Neural crest cell (in vitro differentiated cells): ENCODE measurements around the gene ANKDD1B. TPM values are rescaled to one million over a fixed set of nuclear protein-coding genes. Genes with fewer than 3 reads are reported as not detected.

Source experiments
- DNase-seq: peaks from one replicate; pipeline ENCODE4 v3.0.0; 2021; ENCODE audit warnings: low read depth, mixed read lengths, low spot score
- H3K27ac Mint-ChIP-seq: one replicate; pipeline ENCODE4 v1.8.0; 2021; ENCODE audit warnings: mild to moderate bottlenecking, mixed read lengths; ENCODE audit not compliant: unreplicated experiment
- H3K27me3 Mint-ChIP-seq: 2 replicates; pipeline ENCODE4 v1.8.0; 2021; ENCODE audit warnings: low read depth, mild to moderate bottlenecking, mixed read lengths
- H3K36me3 Mint-ChIP-seq: 2 replicates; pipeline ENCODE4 v1.8.0; 2021; ENCODE audit warnings: low read depth, mild to moderate bottlenecking, mixed read lengths
- H3K4me1 Mint-ChIP-seq: 2 replicates; pipeline ENCODE4 v1.8.0; 2021; ENCODE audit warnings: mixed read lengths
- H3K4me3 Mint-ChIP-seq: one replicate; pipeline ENCODE4 v1.8.0; 2021; ENCODE audit warnings: mild to moderate bottlenecking, mixed read lengths
- H3K9me3 Mint-ChIP-seq: 2 replicates; pipeline ENCODE4 v1.8.0; 2021; ENCODE audit warnings: mixed read lengths
- CTCF ChIP-seq: fragments of 200-600 bp; sonication (generic); conservative IDR thresholded peaks from 2 replicates; pipeline ENCODE4 v1.5.0; 2021; ENCODE audit warnings: antibody characterized with exemption, mild to moderate bottlenecking
- total RNA-seq: library from RNA; stranded (reverse); gene quantifications from 2 replicates; pipeline ENCODE4 v1.2.1, GENCODE V29; 2021

Gene ANKDD1B
- total RNA-seq, 1 donor from 2014 or later: 0.28 TPM

- no peaks in the 10 kb centered on the region for H3K36me3 Mint-ChIP-seq
- no peak for DNase-seq
- H3K4me1 Mint-ChIP-seq: no peaks in the 10 kb centered on the region
Measured at GRCh38 chr5:75675783-75676182, 64.5 kb downstream of the ANKDD1B start.

GRCh38 chr5:75677607-75678006 lies 66.4 kb downstream of the ANKDD1B start:
- Mint-ChIP-seq H3K36me3 (no peaks in the 10 kb centered on the region), H3K4me3 (no peak overlapping the region), H3K4me1 (no peaks in the 10 kb centered on the region), H3K27me3 (no peaks in the 10 kb centered on the region), H3K9me3 (no peaks in the 10 kb centered on the region), H3K27ac (no peak overlapping the region)
- no peak for TF ChIP-seq CTCF
- no peak for DNase-seq

More at GRCh38 chr5:75675783-75676182, 64.5 kb downstream of the ANKDD1B start:
- Mint-ChIP-seq H3K9me3 (no peaks in the 10 kb centered on the region), H3K27me3 (no peaks in the 10 kb centered on the region), H3K4me3 (no peak overlapping the region), H3K27ac (no peak overlapping the region)
- TF ChIP-seq CTCF: no peak

- Mint-ChIP-seq H3K9me3 (no peaks in the 10 kb centered on the region), H3K27ac (no peak overlapping the region), H3K36me3 (no peaks in the 10 kb centered on the region), H3K27me3 (no peaks in the 10 kb centered on the region), H3K4me3 (no peak overlapping the region), H3K4me1 (no peaks in the 10 kb centered on the region)
- no peak for DNase-seq
- no peak for TF ChIP-seq CTCF
Measured at GRCh38 chr5:75678155-75678554, 66.9 kb downstream of the ANKDD1B start.

- peak; percentile 89 for TF ChIP-seq CTCF
- Mint-ChIP-seq H3K36me3 (no peaks in the 10 kb centered on the region), H3K27me3 (no peaks in the 10 kb centered on the region), H3K9me3 (no peaks in the 10 kb centered on the region), H3K27ac (no peak overlapping the region), H3K4me3 (no peak overlapping the region), H3K4me1 (no peaks in the 10 kb centered on the region)
- no peak for DNase-seq
Measured at GRCh38 chr5:75681125-75681830, 70.0 kb downstream of the ANKDD1B start.

GRCh38 chr5:75685141-75685540 lies 73.9 kb downstream of the ANKDD1B start:
- no peak overlapping the region for H3K4me3 Mint-ChIP-seq
- H3K27ac Mint-ChIP-seq: peak overlapping the region; percentile 6
- no peak for TF ChIP-seq CTCF
- H3K36me3 Mint-ChIP-seq: no peaks in the 10 kb centered on the region
- DNase-seq: no peak
- no peaks in the 10 kb centered on the region for H3K27me3 Mint-ChIP-seq
- no peaks in the 10 kb centered on the region for H3K4me1 Mint-ChIP-seq
- no peaks in the 10 kb centered on the region for H3K9me3 Mint-ChIP-seq
